C4-2B (cell line): ENCODE measurements around the gene ALOX12.
"Not testable (repeated sequence)": the region's sequence is repeated elsewhere in the genome, so short reads cannot be mapped to it uniquely, and the experiment has no call there.

Source experiments
- ZFX ChIP-seq: fragments of 450-650 bp; IDR thresholded peaks from 2 replicates; pipeline ENCODE4 v1.6.1; 2017
- TF ChIP-seq, protein P1 (sequence below): fragments of 450-650 bp; conservative IDR thresholded peaks from 2 replicates; pipeline ENCODE4 v1.5.1; 2017; ENCODE audit warnings: mild to moderate bottlenecking

DNA sequence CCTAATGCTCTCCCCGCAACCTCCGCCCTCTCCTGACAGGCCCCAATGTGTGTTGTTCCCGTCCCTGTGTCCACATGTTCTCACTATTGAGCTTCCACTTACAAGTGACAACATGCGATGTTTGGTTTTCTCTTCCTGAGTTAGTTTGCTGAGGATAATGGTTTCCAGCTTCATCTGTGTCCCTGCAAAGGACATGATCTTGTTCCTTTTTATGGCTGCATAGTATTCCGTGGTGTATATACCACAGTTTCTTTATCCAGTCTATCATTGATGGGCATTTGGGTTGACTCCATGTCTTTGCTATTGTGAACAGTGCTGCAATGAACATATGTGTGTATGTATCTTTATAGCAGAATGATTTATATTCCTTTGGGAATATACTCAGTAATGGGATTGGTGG is 16.4 kb upstream of the ALOX12 start:
- TF ChIP-seq, protein P1, sequence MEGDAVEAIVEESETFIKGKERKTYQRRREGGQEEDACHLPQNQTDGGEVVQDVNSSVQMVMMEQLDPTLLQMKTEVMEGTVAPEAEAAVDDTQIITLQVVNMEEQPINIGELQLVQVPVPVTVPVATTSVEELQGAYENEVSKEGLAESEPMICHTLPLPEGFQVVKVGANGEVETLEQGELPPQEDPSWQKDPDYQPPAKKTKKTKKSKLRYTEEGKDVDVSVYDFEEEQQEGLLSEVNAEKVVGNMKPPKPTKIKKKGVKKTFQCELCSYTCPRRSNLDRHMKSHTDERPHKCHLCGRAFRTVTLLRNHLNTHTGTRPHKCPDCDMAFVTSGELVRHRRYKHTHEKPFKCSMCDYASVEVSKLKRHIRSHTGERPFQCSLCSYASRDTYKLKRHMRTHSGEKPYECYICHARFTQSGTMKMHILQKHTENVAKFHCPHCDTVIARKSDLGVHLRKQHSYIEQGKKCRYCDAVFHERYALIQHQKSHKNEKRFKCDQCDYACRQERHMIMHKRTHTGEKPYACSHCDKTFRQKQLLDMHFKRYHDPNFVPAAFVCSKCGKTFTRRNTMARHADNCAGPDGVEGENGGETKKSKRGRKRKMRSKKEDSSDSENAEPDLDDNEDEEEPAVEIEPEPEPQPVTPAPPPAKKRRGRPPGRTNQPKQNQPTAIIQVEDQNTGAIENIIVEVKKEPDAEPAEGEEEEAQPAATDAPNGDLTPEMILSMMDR = not testable (repeated sequence)
- TF ChIP-seq ZFX = not testable (repeated sequence)
